Measurements from ENCODE around the gene ANP32B.

GRCh38 chr9:98054376-98054951 is 71.3 kb downstream of the ANP32B start:
- no peak for TF ChIP-seq SIN3A (IDR thresholded peaks at IDR 0.05; ENCODE audit: borderline replicate concordance, insufficient read depth, low read length)
- no peak for TF ChIP-seq POLR2AphosphoS5 (IDR thresholded peaks at IDR 0.05; ENCODE audit: low read depth, low read length)

All from PFSK-1 (cell line).